ENCODE measurements around the gene ZNF680.
"Not testable (repeated sequence)": the region's sequence is repeated elsewhere in the genome, so short reads cannot be mapped to it uniquely, and the experiment has no call there.

The ZNF680 gene

GRCh38 chr7:64562626-64563278 is at the start of gene ZNF680:
TSS of gene ZNF680 (minus strand) at chr7:64563071. CDS start at chr7:64562954, 117 bp downstream.
- DNase-seq: peak; percentile 67 to 98 (median 93)

GRCh38 chr7:64612452-64612851 is 49.6 kb upstream of the ZNF680 start:
- no peak for DNase-seq

GRCh38 chr7:64611717-64612116 is 48.8 kb upstream of the ZNF680 start:
- no peak for DNase-seq

- DNase-seq: no peak
Observed at GRCh38 chr7:64610997-64611396, 48.1 kb upstream of the ZNF680 start.

GRCh38 chr7:64608116-64608910 is 45.4 kb upstream of the ZNF680 start:
- DNase-seq: no peak

- DNase-seq: no peak
Observed at GRCh38 chr7:64606385-64606784, 43.5 kb upstream of the ZNF680 start.

- DNase-seq: no peak
Observed at GRCh38 chr7:64603271-64603670, 40.4 kb upstream of the ZNF680 start.

- DNase-seq: no peak
Observed at GRCh38 chr7:64602518-64602917, 39.6 kb upstream of the ZNF680 start.

- no peak for DNase-seq
Observed at GRCh38 chr7:64602086-64602485, 39.2 kb upstream of the ZNF680 start.

GRCh38 chr7:64599359-64599758 is 36.5 kb upstream of the ZNF680 start:
- no peak for DNase-seq

- no peak for DNase-seq
Observed at GRCh38 chr7:64590971-64591370, 28.1 kb upstream of the ZNF680 start.

- DNase-seq: no peak
Observed at GRCh38 chr7:64581926-64582894, 19.3 kb upstream of the ZNF680 start.

GRCh38 chr7:64581391-64581790 is 18.5 kb upstream of the ZNF680 start:
- no peak for DNase-seq

GRCh38 chr7:64574540-64575099 is 11.7 kb upstream of the ZNF680 start:
- DNase-seq: peak in 32 of 51 donors; percentile 3 to 67 (median 23)

GRCh38 chr7:64570284-64570605 is 7.4 kb upstream of the ZNF680 start:
- DNase-seq: not testable (repeated sequence)

- peak in 29 of 51 donors; percentile 6 to 62 (median 30) for DNase-seq
Observed at GRCh38 chr7:64569372-64570283, 6.8 kb upstream of the ZNF680 start.

GRCh38 chr7:64562256-64562625 is 630 bp downstream of the ZNF680 start:
- no peak for DNase-seq

GRCh38 chr7:64559206-64559605 is 3.7 kb downstream of the ZNF680 start:
- peak in 21 of 51 donors; percentile 7 to 54 (median 26) for DNase-seq

GRCh38 chr7:64558781-64559180 is 4.1 kb downstream of the ZNF680 start:
- DNase-seq: no peak

GRCh38 chr7:64558323-64558705 is 4.6 kb downstream of the ZNF680 start:
- DNase-seq: no peak

All from hypothalamus (tissue), 51 donors.